H1 (cell line): ENCODE measurements around the gene CERKL. TPM values are rescaled to one million over a fixed set of nuclear protein-coding genes. Genes with fewer than 3 reads are reported as not detected.

Experiments used
- BRCA1 ChIP-seq: IDR thresholded peaks from 2 replicates; pipeline ENCODE4 v1.6.1; 2012; ENCODE audit warnings: low read depth, low read length, improper control_type of control experiment
- EP300 ChIP-seq, 2 experiments: IDR thresholded peaks; 1 replicate in 1 of 2; 2 replicates in 1 of 2; pipeline ENCODE4 v1.6.1; 2011 to 2012; ENCODE audit warnings: low read depth in 2 of 2, low read length in 2 of 2, mild to moderate bottlenecking in 2 of 2, borderline replicate concordance in 1 of 2, inconsistent platforms in 1 of 2, moderate library complexity in 1 of 2
- HDAC6 ChIP-seq: IDR thresholded peaks from one replicate; pipeline ENCODE4 v1.7.1; 2012; ENCODE audit warnings: low read depth, mild to moderate bottlenecking, inconsistent platforms, low read length, moderate library complexity
- SAP30 ChIP-seq: fragments of 300-600 bp; sonication (generic); IDR thresholded peaks from 2 replicates; pipeline ENCODE4 v1.7.1; 2012; ENCODE audit warnings: low read length, moderate library complexity, mild to moderate bottlenecking, inconsistent platforms; ENCODE audit not compliant: insufficient read depth, insufficient replicate concordance
- TAF1 ChIP-seq: IDR thresholded peaks from 2 replicates; pipeline ENCODE4 v1.6.1; 2011; ENCODE audit warnings: mild to moderate bottlenecking, low read depth, low read length
- polyA plus RNA-seq, 7 experiments: library from polyadenylated mRNA; depleted of rRNA in 3 of 7; stranded (reverse) in 5 of 7; unstranded in 2 of 7; fragments of >200 nt in 5 of 7; fragments of 200-250 nt in 2 of 7; gene quantifications; 1 replicate in 5 of 7; 2 replicates in 1 of 7; 4 replicates in 1 of 7; pipeline versions ENCODE4 v1.2.1 to v1.2.3, GENCODE V29; 2011 to 2013; ENCODE audit warnings: missing spikeins in 2 of 7, mixed read lengths in 2 of 7
- total RNA-seq: library from RNA; stranded (reverse); fragmentation: NEBNext Ultra II Directional; extraction: Animal tissue kit (Norgen Biotek cat#: 25700); gene quantifications from 2 replicates; pipeline ENCODE4 v1.2.1, GENCODE V29; 2021

CERKL gene
- total and polyA plus RNA-seq, 2 of the 8 experiments (the other 6 are each of a cell fraction or from before 2014, with no cell fraction given) = 0.05 TPM; not detected in 1

DNA sequence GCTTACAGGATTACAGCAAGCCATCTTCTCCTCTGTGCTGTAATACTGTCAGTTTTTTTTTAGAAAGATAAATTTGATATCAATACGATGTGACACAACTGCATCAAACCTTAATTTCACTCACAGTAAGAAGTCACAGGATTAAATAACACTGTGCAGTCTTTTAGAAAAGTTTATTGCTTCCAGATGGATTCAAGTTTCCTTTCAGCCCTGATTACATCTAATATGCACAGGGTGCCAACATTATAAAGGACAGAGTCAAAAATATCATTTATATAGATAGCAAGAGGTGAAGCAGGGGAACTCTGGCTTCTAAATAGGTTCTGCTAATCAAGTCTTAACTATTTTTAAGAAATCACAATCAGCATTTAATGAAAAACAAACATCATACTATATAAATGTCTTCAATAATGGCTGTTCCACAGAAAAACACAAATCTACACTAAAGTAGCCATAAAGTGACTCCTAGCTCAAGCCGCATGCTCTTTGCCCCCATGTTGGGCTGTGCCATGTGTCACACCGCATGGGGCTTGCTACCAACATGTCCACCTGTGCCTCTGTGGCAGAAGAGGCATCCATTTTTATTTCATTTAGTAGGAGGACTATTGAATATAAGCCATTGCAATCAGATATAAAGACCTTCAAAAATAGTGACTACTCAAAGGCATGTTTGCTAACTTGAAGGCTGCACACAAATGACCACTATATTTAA lies 35.0 kb downstream of the CERKL start (continued):
- TF ChIP-seq HDAC6 (no peak), EP300 (IDR thresholded peaks at IDR 0.05; ENCODE audit: borderline replicate concordance in 1 of 2, low read depth in 2 of 2, low read length in 2 of 2) (no peak), SAP30 (no peak), TAF1 (no peak), BRCA1 (no peak)
